GM18499 (cell line): ENCODE measurements around the gene MROH9.

Experiments
- ATAC-seq: cut with Tn5 transposase; IDR thresholded peaks from one replicate; pipeline ENCODE4 v1.9.1; 2021; ENCODE audit warnings: moderate number of reproducible peaks; ENCODE audit not compliant: insufficient read depth, unreplicated experiment

Gene MROH9

DNA sequence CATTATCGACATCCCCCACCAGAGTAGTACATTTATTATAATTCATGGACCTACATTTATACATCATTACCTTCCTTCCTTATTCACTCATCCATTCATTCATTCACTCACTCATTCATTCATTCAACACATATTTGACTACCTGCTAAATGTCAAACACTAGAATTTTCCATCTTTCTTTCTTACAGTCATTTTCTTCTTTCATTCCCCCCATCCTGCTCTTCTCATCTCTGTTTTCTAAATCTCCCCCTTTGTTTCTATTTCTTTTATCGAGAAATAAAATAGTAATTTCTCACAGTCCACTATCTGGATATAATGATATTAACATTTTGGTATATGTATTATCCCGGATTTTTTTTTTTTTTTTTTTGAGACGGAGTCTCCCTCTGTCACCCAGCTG lies 127.6 kb downstream of the MROH9 start:
- no peak for ATAC-seq

DNA sequence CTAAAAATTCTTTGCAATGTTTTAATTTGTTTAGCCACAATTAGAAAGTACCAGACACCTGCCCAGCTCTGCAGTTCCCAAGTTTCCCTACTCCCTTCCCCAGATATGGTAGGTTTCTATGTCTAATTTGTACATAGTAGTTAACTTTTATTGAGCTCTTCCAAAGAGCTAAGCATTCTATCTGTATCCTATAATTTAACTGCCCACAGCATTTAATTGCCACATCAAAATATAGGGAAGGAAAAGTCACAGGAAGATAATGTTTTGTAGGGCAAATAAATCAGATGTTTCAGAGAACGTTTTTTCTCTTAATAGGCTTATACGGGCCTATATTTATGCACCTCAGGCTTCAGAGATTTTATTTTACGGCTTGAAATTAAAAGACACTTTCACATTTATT lies 139.7 kb downstream of the MROH9 start:
- ATAC-seq = no peak

DNA sequence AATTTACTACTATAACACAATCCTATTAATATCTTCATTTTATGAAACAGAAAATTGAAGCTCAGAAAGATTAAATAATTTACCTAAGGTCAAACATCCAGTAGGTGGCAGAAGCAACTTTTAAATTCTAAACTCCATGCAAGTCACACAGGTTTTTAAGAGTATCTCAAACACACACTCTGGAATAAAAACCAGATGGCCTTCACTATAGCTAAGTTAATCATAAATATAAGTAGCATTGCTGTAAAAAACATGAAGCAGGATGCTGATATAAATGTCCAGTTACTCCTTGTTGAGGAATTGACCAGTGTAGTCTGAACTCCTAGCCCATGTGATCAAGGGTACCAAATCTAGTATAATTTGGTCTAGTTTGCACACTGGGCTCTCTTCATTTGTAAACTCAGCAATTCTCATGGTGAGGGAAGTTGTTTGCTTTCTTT lies 146.0 kb downstream of the MROH9 start:
- no peak for ATAC-seq

DNA sequence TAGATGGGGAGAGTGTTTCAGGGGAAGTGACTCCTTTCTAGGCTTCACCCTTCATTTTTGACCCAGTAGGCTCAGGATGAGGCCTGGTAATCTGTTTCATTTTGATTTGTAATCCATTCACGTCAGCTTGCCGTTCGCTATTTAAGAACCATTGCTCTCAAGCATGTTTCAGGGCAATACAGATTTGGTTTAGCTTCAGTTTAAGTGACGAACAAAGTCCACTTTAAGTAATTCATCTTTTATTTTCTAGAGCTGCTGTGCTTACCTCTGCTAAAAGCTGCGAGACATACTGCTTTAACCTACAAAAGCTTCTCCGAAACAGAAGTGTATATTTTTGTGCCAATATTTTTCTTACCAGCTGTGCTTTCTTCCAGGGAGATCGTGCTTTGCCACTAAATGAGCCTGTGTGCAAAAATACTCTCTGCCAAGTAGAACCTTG lies 146.4 kb downstream of the MROH9 start:
- no peak for ATAC-seq

DNA sequence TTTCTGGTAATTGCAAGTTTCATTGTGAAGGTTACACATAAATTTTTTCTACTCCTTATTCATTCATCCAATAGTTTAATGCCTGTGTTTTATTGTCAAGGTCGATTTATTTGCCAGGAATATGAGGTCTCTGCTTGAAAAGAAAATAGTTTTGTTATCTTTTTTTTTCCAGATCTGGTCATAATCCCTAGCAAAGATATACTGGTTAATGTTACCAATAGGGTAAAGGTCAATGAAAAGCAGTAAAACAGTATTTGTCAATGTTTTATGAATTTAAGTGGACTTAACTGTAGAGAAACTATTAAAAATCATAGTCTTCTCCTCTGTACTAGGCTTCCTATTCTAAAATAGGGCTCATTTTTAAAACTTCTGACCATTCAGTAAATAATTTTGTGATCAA lies 147.3 kb downstream of the MROH9 start:
- ATAC-seq = no peak

DNA sequence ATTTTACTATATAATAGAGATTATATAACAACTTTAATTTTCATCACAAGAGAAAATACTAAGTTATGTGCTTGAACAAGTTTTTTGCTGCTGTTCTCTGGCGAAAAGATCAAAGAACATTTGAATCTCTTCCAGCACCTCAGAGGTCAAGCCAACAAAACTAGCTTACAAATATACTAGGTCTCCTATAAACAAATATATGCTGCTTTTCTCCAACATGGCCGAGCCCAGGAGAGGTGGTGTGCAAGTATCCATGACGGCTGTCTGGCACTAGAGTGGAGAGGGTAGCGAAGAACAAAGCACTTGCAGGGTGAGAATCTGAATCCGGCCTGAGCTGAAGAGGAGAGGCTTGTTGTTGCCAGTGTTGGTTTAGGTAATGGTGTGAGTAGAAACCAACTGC lies 147.9 kb downstream of the MROH9 start:
- ATAC-seq = no peak

DNA sequence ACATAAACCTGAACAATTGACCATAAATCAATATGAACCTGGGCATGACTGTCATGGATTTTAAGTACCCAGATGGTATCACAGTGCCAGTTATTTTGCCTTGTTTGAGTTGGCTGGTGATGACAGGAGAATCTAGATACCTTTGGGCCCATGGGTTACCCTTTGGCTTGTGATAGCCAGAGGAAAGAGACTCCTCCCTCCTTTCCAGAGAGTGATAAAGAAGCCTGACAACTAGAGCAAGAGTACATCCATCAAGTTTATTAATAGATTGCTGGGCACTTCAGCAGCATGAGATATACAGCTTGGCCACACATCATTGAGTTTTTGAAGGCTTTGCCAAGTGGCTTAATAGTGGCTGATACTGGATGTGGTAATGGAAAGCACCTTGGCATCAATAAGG lies 148.8 kb downstream of the MROH9 start:
- ATAC-seq = no peak

DNA sequence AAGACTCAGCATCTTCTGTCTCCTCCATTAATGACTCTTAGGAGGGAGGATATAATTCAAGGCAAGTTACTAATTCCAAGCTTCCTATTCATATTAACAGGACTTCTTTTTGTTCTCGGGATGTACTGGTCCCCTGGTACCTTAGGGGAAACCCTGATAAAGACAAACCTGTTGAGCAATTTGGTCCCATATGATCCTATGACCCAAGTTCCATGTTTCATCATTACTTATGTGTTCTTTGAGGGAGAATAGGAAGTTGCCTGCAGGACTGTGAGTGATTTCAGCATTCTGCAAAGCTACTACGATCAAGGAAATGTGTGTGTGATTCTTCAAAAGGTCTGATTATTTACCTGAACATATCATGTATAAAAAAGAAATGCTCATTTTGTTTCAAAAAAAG lies 149.5 kb downstream of the MROH9 start:
- ATAC-seq = no peak

DNA sequence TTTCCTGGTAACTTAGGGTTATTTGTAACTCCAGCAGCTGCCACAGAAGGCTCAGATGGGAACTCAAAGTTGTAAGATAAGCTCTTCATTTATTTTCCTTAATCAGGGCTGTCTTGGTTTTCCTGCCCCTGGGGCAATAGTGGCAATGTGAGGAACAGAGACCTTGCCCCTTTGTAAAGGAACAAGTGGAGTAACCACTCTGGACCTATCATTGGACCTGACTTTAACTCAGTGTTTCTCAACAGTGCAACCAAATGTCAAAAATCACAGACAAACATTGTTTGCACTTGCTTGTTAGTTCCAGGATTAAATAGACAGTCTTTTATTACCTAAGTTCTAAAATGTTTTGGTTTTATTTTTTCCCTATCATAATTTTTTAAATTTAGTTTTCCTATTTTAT lies 152.6 kb downstream of the MROH9 start:
- no peak for ATAC-seq

DNA sequence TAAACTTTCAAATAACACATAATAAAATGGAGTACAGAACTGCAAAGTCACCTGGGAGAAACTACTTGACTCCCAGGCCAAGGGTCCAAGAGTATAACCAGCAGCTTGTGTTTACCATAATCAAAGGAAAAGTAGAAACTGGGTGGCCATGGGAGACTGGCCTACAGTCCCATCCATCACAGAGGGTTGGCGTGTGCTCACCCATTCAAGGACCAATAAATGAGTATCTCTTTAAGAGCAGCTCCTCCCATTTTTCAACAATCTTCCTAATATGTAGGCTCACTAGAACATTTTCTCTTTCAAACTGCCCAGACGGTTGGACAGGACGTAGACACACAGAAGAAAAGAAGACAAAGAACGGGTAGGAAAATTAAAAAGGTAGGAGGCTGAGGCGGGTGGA lies 155.3 kb downstream of the MROH9 start, which contains the start of gene FMO3:
Gene FMO3 (plus strand): TSS at position 302 of the 400 bp plus-strand sequence. CDS start 1,754 bp downstream, outside the sequence.
- ATAC-seq = no peak

DNA sequence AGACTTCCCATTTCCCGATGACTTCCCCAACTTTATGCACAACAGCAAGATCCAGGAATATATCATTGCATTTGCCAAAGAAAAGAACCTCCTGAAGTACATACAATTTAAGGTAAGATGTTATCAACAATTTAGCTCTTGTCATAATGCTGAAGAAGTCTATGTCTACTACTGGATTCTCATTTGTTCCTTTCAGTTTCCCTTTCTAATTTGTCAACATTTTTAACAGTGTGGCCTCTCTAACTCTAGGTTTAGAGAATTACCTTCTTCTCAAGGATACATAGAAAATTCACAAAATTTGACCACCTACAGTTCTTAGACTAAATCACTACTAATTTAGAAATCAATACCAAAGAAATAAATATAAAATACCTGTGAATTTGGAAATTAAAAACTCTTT lies 168.5 kb downstream of the MROH9 start:
- ATAC-seq = no peak

DNA sequence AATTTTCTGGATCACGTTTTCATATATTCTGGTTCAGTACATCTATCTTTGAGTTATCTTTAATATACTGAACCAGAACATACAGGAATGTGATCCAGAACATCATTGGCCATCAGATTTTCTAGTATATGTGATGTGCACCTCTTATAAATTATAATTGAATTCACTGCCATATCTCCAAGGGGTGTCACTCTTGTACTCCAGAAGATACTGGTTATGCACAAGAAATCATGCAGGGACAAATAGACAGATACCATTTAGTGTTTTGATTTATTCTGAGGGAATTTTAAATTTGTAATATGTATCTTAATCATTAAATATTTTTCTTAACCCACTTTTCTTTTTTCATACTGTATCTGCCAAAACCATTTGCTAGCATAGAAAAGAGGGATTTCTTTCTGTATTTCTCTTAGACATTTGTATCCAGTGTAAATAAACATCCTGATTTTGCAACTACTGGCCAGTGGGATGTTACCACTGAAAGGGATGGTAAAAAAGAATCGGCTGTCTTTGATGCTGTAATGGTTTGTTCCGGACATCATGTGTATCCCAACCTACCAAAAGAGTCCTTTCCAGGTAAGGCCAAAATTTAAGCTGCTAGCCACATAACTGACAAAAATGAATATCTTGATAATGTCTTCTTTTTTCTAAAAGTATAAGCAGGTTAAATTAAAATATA lies 172.1 kb downstream of the MROH9 start:
- ATAC-seq = no peak

DNA sequence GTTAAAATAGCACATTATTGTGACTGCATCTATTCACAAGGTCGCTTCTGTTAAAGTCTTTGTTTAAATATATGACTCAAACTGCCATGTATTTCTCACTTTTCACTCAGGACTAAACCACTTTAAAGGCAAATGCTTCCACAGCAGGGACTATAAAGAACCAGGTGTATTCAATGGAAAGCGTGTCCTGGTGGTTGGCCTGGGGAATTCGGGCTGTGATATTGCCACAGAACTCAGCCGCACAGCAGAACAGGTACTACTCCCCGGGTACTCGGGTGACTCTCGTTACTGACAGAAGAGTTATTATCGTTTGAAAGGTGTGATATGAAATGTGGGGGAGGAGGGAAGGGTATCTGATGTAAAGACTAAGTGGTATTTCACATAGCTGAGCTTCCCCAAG lies 172.6 kb downstream of the MROH9 start:
- ATAC-seq = no peak

DNA sequence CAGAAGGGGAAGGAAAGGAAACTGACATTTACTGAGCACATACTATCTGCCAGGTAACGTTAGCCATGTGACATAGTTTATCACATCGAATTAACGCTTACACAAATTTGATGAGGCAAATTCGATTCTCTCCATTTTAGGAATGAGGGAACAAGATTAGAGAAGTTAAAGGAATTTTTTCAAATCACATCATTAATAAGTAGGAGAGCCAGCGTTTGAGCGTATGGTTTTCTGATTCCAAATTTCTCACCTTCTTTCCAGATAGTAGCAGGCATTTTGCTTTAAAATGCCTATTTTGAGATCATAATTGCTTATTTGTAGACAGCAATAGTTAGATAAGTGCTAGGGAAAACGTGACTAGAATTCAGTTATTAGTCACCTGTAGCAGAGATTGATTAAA lies 174.6 kb downstream of the MROH9 start:
- no peak for ATAC-seq

DNA sequence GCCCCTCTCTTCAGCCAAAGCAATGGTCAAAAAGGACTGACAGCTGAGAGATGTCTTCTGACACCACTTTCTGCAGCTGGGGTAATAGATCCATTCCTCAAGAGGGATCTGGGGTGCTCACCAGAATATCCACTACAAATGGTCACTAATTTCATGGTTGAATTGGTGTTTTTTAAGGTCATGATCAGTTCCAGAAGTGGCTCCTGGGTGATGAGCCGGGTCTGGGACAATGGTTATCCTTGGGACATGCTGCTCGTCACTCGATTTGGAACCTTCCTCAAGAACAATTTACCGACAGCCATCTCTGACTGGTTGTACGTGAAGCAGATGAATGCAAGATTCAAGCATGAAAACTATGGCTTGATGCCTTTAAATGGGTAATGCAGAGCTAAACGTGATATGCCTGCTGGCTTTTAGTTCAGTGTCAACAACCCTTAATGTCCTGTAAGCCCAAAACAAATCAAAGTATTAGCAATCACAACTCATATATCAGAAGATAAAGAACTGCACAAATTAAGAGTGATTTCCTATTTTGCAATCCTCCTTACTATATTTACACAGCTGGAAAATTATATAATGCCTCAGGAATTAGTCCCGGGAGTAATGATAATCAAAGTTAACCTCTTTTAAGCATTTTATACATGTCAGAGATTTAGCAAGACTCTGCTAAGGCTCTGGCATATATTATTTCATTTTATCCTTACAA lies 175.4 kb downstream of the MROH9 start:
- ATAC-seq = no peak

DNA sequence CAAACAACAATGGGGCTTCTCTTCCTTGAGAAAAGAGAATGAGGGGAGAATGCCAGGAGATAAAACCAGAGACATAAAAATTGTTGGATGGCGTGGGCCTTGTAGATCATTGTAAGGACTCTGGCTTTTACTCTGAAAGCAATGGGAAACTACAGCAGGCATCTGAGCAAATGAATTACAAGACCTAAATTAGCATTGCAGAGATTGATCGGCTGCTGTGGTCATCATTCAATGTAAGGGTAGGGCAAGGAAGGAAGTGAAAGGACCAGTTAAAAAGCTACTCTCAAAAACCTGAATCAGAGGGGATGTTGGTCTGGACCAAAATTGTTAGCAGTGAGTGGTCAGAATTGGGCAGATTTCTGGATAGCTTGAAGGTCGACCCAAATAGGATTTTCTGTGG lies 176.8 kb downstream of the MROH9 start:
- no peak for ATAC-seq

DNA sequence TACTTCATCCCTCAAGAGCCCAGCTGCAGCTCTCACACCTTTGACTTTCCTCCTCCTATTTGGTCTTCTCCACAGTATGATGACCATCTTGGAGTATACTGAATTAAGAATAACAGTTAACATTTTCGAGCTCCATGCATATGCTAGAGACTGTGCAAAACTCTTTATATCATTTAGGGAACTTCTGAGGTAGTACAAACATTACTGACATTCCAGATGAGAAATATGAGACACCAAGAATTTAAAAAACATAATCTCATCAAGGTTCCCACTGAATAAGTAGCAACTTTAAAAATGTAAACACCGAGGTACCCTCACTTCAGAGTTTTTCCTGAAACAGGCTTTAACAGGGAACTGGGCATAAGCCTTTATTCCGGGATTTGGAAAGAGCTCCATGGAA lies 178.0 kb downstream of the MROH9 start:
- no peak for ATAC-seq
